ENCODE results near the gene SMIM44.

SMIM44 gene

GRCh38 chr19:3479177-3479833, 3.9 kb downstream of the SMIM44 start:
- Histone ChIP-seq H3K36me3 (no peaks in the 10 kb centered on the region), H3K4me3 (no peak overlapping the region), H3K27me3 (peaks cover 3 to 56% of the 10 kb centered on the region in 2 donors), H3K4me1 (peaks cover 0 to 9% (median 3%) of the 10 kb centered on the region in 4 donors), H3K27ac (no peak overlapping the region), H3K9me3 (no peaks in the 10 kb centered on the region)
- TF ChIP-seq, protein P1, sequence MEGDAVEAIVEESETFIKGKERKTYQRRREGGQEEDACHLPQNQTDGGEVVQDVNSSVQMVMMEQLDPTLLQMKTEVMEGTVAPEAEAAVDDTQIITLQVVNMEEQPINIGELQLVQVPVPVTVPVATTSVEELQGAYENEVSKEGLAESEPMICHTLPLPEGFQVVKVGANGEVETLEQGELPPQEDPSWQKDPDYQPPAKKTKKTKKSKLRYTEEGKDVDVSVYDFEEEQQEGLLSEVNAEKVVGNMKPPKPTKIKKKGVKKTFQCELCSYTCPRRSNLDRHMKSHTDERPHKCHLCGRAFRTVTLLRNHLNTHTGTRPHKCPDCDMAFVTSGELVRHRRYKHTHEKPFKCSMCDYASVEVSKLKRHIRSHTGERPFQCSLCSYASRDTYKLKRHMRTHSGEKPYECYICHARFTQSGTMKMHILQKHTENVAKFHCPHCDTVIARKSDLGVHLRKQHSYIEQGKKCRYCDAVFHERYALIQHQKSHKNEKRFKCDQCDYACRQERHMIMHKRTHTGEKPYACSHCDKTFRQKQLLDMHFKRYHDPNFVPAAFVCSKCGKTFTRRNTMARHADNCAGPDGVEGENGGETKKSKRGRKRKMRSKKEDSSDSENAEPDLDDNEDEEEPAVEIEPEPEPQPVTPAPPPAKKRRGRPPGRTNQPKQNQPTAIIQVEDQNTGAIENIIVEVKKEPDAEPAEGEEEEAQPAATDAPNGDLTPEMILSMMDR (IDR thresholded peaks at IDR 0.05) = no peak
- DNase-seq = peak in 1 of 2 donors; percentile 19
- intact Hi-C loops (cut with DNase I; ENCODE audit: low total_unique reads) = loop anchor here (5.0 kb wide), 1 partner anchor 252 kb away; no protein-coding TSS in a partner anchor

GRCh38 chr19:3478409-3479176, 4.6 kb downstream of the SMIM44 start:
- no peak overlapping the region for H3K4me3 ChIP-seq
- H3K27ac ChIP-seq = no peak overlapping the region
- TF ChIP-seq, protein P1 (IDR thresholded peaks at IDR 0.05) = no peak
- H3K4me1 ChIP-seq = peaks cover 0 to 9% (median 3%) of the 10 kb centered on the region in 4 donors
- H3K9me3 ChIP-seq = no peaks in the 10 kb centered on the region
- DNase-seq = peak in 1 of 2 donors; percentile 15
- intact Hi-C loops (cut with DNase I; ENCODE audit: low total_unique reads) = loop anchor here (5.0 kb wide), 1 partner anchor 251 kb away; no protein-coding TSS in a partner anchor
- H3K27me3 ChIP-seq = peaks cover 3 to 51% of the 10 kb centered on the region in 2 donors
- H3K36me3 ChIP-seq = no peaks in the 10 kb centered on the region

- no peak overlapping the region for H3K4me3 ChIP-seq
- peaks cover 3 to 45% of the 10 kb centered on the region in 2 donors for H3K27me3 ChIP-seq
- H3K27ac ChIP-seq = no peak overlapping the region
- TF ChIP-seq, protein P1 (IDR thresholded peaks at IDR 0.05) = no peak
- DNase-seq = no peak
- intact Hi-C loops (cut with DNase I; ENCODE audit: low total_unique reads) = loop anchor here (2.0 to 5.0 kb wide), 2 partner anchors 155 to 251 kb away; no protein-coding TSS in a partner anchor
- no peaks in the 10 kb centered on the region for H3K36me3 ChIP-seq
- peaks cover 0 to 11% (median 3%) of the 10 kb centered on the region in 4 donors for H3K4me1 ChIP-seq
- no peaks in the 10 kb centered on the region for H3K9me3 ChIP-seq
Observed at GRCh38 chr19:3477951-3478350, 5.3 kb downstream of the SMIM44 start.

DNA sequence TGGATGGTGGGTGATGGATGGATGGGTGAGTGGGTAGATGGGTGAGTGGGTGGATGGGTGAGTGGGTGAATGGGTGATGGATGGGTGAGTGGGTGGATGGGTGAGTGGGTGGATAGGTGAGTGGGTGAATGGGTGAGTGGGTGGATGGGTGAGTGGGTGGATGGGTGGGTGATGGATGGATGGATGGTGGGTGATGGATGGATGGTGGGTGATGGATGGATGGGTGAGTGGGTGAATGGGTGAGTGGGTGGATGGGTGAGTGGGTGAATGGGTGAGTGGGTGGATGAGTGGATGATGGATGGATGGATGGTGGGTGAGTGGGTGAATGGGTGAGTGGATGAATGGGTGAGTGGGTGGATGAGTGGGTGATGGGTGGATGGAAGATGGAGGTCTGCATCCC, 5.7 kb downstream of the SMIM44 start:
- Histone ChIP-seq H3K36me3 (no peaks in the 10 kb centered on the region), H3K27me3 (peaks cover 3 to 40% of the 10 kb centered on the region in 2 donors), H3K4me1 (peaks cover 0 to 15% (median 2%) of the 10 kb centered on the region in 4 donors), H3K9me3 (no peaks in the 10 kb centered on the region), H3K4me3 (no peak overlapping the region), H3K27ac (no peak overlapping the region)
- intact Hi-C loops (cut with DNase I; ENCODE audit: low total_unique reads) = loop anchor here (2.0 to 5.0 kb wide), 2 partner anchors 155 to 250 kb away; no protein-coding TSS in a partner anchor
- DNase-seq = no peak
- TF ChIP-seq, protein P1 (IDR thresholded peaks at IDR 0.05) = no peak

GRCh38 chr19:3476830-3477229, 6.4 kb downstream of the SMIM44 start:
- intact Hi-C loops (cut with DNase I; ENCODE audit: low total_unique reads) = loop anchor here (2.0 to 5.0 kb wide), 2 partner anchors 154 to 250 kb away; no protein-coding TSS in a partner anchor
- Histone ChIP-seq H3K36me3 (no peaks in the 10 kb centered on the region), H3K9me3 (no peaks in the 10 kb centered on the region), H3K4me1 (peaks cover 5 to 22% (median 8%) of the 10 kb centered on the region in 4 donors), H3K27ac (no peak overlapping the region), H3K27me3 (peaks cover 3 to 34% of the 10 kb centered on the region in 2 donors), H3K4me3 (no peak overlapping the region)
- TF ChIP-seq, protein P1 (IDR thresholded peaks at IDR 0.05) = no peak
- DNase-seq = peak in 1 of 2 donors; percentile 16

Measured in tibial artery (tissue), 4 donors.